Measurements from ENCODE around the gene ETV3L.

DNA sequence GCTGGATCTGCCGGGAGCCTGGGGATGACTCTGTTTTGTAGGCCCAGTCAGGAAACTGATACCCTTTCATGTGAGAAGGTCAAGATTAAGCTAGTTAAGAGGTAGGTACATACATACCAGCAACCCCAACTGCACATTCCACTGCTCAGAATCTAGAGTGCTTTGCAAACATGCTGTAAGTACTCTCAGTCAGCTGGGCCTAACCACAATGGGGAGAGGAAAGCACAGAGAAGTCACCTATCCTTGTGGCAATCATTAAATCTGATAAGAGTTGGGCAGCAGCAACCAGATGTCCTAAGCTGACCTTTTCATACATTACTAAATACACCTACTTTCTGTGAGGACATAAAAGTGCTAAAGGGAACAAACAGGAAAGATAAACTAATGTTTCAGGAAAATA is 36.0 kb upstream of the ETV3L start:
- TF ChIP-seq, protein P1, sequence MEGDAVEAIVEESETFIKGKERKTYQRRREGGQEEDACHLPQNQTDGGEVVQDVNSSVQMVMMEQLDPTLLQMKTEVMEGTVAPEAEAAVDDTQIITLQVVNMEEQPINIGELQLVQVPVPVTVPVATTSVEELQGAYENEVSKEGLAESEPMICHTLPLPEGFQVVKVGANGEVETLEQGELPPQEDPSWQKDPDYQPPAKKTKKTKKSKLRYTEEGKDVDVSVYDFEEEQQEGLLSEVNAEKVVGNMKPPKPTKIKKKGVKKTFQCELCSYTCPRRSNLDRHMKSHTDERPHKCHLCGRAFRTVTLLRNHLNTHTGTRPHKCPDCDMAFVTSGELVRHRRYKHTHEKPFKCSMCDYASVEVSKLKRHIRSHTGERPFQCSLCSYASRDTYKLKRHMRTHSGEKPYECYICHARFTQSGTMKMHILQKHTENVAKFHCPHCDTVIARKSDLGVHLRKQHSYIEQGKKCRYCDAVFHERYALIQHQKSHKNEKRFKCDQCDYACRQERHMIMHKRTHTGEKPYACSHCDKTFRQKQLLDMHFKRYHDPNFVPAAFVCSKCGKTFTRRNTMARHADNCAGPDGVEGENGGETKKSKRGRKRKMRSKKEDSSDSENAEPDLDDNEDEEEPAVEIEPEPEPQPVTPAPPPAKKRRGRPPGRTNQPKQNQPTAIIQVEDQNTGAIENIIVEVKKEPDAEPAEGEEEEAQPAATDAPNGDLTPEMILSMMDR (IDR thresholded peaks at IDR 0.05; ENCODE audit: poor library complexity), result no peak
- TF ChIP-seq EZH2 (IDR thresholded peaks at IDR 0.05; ENCODE audit: borderline replicate concordance), result no peak
- TF ChIP-seq EZH2phosphoT487 (IDR thresholded peaks at IDR 0.05; ENCODE audit: low read depth, severe bottlenecking, unreplicated experiment), result no peak

Measured in hepatocyte (in vitro differentiated cells).